ENCODE measurements around the gene GLTPD2. TPM values are rescaled to one million over a fixed set of nuclear protein-coding genes. Genes with fewer than 3 reads are reported as not detected.

GLTPD2 gene
- total and polyA plus RNA-seq, 2 donors (not counting 3 experiments of a cell fraction or from before 2014, with no cell fraction given): not detected

- peak within 1 kb of the TSS; percentile 98 for H2AFZ ChIP-seq (ENCODE audit: low read depth, low read length)
- DNase-seq (ENCODE audit: low read depth, low spot score): peak; percentile 74
- H3K4me1 ChIP-seq (ENCODE audit: control insufficient read depth, extremely low read depth, insufficient read depth, low read length): peaks cover 11% of the 10 kb centered on the region
- no peaks in the 10 kb centered on the region for H3K27me3 ChIP-seq (ENCODE audit: control insufficient read depth in 2 of 2, insufficient read depth in 2 of 2, low read length in 2 of 2)
- no peaks in the 10 kb centered on the region for H3K9me1 ChIP-seq (replicated peaks; ENCODE audit: control insufficient read depth, extremely low read depth, insufficient read depth, low read length)
- peak within 1 kb of the TSS; percentile 87 to 96 (median 91) for H3K4me3 ChIP-seq (replicated peaks in 1 of 3; ENCODE audit: insufficient read depth in 1 of 3, low read depth in 1 of 3, low read length in 3 of 3)
- peak within 1 kb of the TSS; percentile 97 for H3K4me2 ChIP-seq (ENCODE audit: insufficient read depth, low read length)
- intact Hi-C loops (cut with micrococcal nuclease) (loop anchor here (1.0 kb wide), 1 partner anchor 11 kb away; the partner anchor contains the start of gene PSMB6), dilution Hi-C loops (cut with MboI; ENCODE audit: extremely low pct_ligation_motif_present, low sequenced_read_pairs) (no loop called here)
- no peak within 1 kb of the TSS for H3K27ac ChIP-seq (ENCODE audit: insufficient read depth, low read depth, low read length)
- H4K20me1 ChIP-seq (replicated peaks; ENCODE audit: control insufficient read depth, extremely low read depth, insufficient read depth, low read length): no peaks in the 10 kb centered on the region
- peak within 1 kb of the TSS; percentile 80 for H3K9ac ChIP-seq (replicated peaks; ENCODE audit: extremely low read depth, insufficient read depth, low read length)
- no peaks in the 10 kb centered on the region for H3K9me3 ChIP-seq (replicated peaks; ENCODE audit: control insufficient read depth, insufficient read depth, low read length)
- FAIRE-seq: peak; percentile 85
- no peaks in the 10 kb centered on the region for H3K79me2 ChIP-seq (ENCODE audit: control insufficient read depth, insufficient read depth, low read length)
- POLR2A ChIA-PET: interaction anchor here (0.5 to 1.0 kb wide), 3 partner anchors 11 to 69 kb away, joined by 3 to 5 read pairs (median 3); partner anchors contain the start of gene PSMB6
- CTCF ChIA-PET: interaction anchor here (1.0 to 3.2 kb wide), 8 partner anchors 11 to 97 kb away, joined by 3 to 14 read pairs (median 7); partner anchors contain the start of genes ARRB2, GLTPD2, PSMB6 and VMO1
- TF ChIP-seq FOS (IDR thresholded peaks at IDR 0.05; ENCODE audit: borderline replicate concordance, insufficient read depth, low read length) (no peak), JUN (IDR thresholded peaks at IDR 0.05; ENCODE audit: borderline replicate concordance, insufficient read depth, insufficient read length, low read depth) (no peak), EZH2 (IDR thresholded peaks at IDR 0.05; ENCODE audit: borderline replicate concordance, low read depth, low read length, severe bottlenecking) (no peak), GATA2 (IDR thresholded peaks at IDR 0.05; ENCODE audit: insufficient read depth, insufficient read length, low read depth, low read length) (no peak), POLR2AphosphoS5 (IDR thresholded peaks at IDR 0.05; ENCODE audit: insufficient read depth, low read depth, low read length) (peak; percentile 78), MYC (IDR thresholded peaks at IDR 0.05; ENCODE audit: low read depth, low read length) (no peak), CTCF (IDR thresholded peaks at IDR 0.05; ENCODE audit: extremely low read depth in 1 of 2, insufficient read depth in 1 of 2, low read depth in 1 of 2, low read length in 2 of 2) (no peak), POLR2A (IDR thresholded peaks at IDR 0.05; ENCODE audit: low read depth, low read length) (peak; percentile 85)
- TF ChIP-seq, protein P1, sequence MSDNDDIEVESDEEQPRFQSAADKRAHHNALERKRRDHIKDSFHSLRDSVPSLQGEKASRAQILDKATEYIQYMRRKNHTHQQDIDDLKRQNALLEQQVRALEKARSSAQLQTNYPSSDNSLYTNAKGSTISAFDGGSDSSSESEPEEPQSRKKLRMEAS (IDR thresholded peaks at IDR 0.05; ENCODE audit: insufficient read depth, insufficient read length): no peak
- H3K36me3 ChIP-seq (ENCODE audit: control insufficient read depth in 2 of 2, extremely low read depth in 1 of 2, insufficient read depth in 2 of 2, low read length in 2 of 2): peaks cover 2 to 9% of the 10 kb centered on the region in 2 experiments
- BruUV-seq (replicated peaks): no TSS peak
Observed at GRCh38 chr17:4806777-4807604, 18.2 kb downstream of the GLTPD2 start, which contains the start of gene PLD2. PLD2 (plus strand) TSS chr17:4807152; CDS start chr17:4807773, 621 bp downstream.

All from endothelial cell of umbilical vein (primary cell).